ENCODE results near the gene ANKRD11. TPM values are rescaled to one million over a fixed set of nuclear protein-coding genes. Genes with fewer than 3 reads are reported as not detected.
"Not testable (repeated sequence)": the region's sequence is repeated elsewhere in the genome, so short reads cannot be mapped to it uniquely, and the experiment has no call there.

ANKRD11 gene
- total RNA-seq, 4 donors from 2014 or later, result 75.6 to 183 (median 108) TPM

GRCh38 chr16:89244754-89245153 is 245.6 kb downstream of the ANKRD11 start:
- intact Hi-C loops (cut with DNase I; ENCODE audit: low total_unique reads), result no loop called here
- no peak overlapping the region for H3K4me3 ChIP-seq (ENCODE audit: low read depth, poor library complexity, severe bottlenecking)
- 72 to 75% methylated on average over 10 to 12 of the region's 12 CpGs for whole genome bisulfite sequencing, 2 donors
- no peak for DNase-seq (ENCODE audit: low spot score in 2 of 2)
- TF ChIP-seq CTCF (IDR thresholded peaks at IDR 0.05), result no peak

- 62 to 68% methylated on average over 13 of the region's 13 CpGs for whole genome bisulfite sequencing, 2 donors
- DNase-seq (ENCODE audit: low spot score in 2 of 2); H3K4me3 ChIP-seq (ENCODE audit: low read depth, poor library complexity, severe bottlenecking); intact Hi-C loops (cut with DNase I; ENCODE audit: low total_unique reads): not testable (repeated sequence)
These were observed 246.1 kb downstream of the ANKRD11 start for GRCh38 chr16:89244264-89244663.

GRCh38 chr16:89243664-89244063 is 246.7 kb downstream of the ANKRD11 start:
- 80 to 86% methylated on average over 5 of the region's 5 CpGs for WGBS, 2 donors
- no peak for TF ChIP-seq POLR2A (IDR thresholded peaks at IDR 0.05)
- no peak for TF ChIP-seq CTCF (IDR thresholded peaks at IDR 0.05)
- intact Hi-C loops (cut with DNase I; ENCODE audit: low total_unique reads), result no loop called here
- no peak overlapping the region for H3K4me3 ChIP-seq (ENCODE audit: low read depth, poor library complexity, severe bottlenecking)
- DNase-seq (ENCODE audit: low spot score in 2 of 2), result no peak

- intact Hi-C loops (cut with DNase I; ENCODE audit: low total_unique reads), result no loop called here
These were observed 247.6 kb downstream of the ANKRD11 start for GRCh38 chr16:89242795-89243200.

GRCh38 chr16:89241187-89242007 is 249.0 kb downstream of the ANKRD11 start:
- H3K4me3 ChIP-seq (ENCODE audit: low read depth, poor library complexity, severe bottlenecking), result peak overlapping the region; percentile 62
- peak; percentile 62 to 94 for DNase-seq (ENCODE audit: low spot score in 2 of 2)
- intact Hi-C loops (cut with DNase I; ENCODE audit: low total_unique reads), result no loop called here
- WGBS, 2 donors, result 7% methylated on average over 38 of the region's 39 CpGs
- peak in 1 of 2 donors; percentile 37 for TF ChIP-seq POLR2A (IDR thresholded peaks at IDR 0.05)
- TF ChIP-seq CTCF (IDR thresholded peaks at IDR 0.05), result no peak

More at GRCh38 chr16:89242795-89243200, 247.6 kb downstream of the ANKRD11 start:
- 41 to 49% methylated on average over 9 of the region's 12 CpGs for WGBS, 2 donors
- H3K4me3 ChIP-seq (ENCODE audit: low read depth, poor library complexity, severe bottlenecking), result no peak overlapping the region
- DNase-seq (ENCODE audit: low spot score in 2 of 2), result no peak
- TF ChIP-seq CTCF (IDR thresholded peaks at IDR 0.05) (no peak), POLR2A (IDR thresholded peaks at IDR 0.05) (no peak)

GRCh38 chr16:89237733-89238132 is 252.6 kb downstream of the ANKRD11 start:
- TF ChIP-seq POLR2A (IDR thresholded peaks at IDR 0.05) (no peak), CTCF (IDR thresholded peaks at IDR 0.05) (no peak)
- WGBS, 2 donors, result 78 to 85% methylated on average over 3 of the region's 3 CpGs
- DNase-seq (ENCODE audit: low spot score in 2 of 2), result no peak
- no peak overlapping the region for H3K4me3 ChIP-seq (ENCODE audit: low read depth, poor library complexity, severe bottlenecking)
- intact Hi-C loops (cut with DNase I; ENCODE audit: low total_unique reads), result no loop called here
